IMR-90 (cell line): Measurements from ENCODE around the gene GTPBP6. TPM values are rescaled to one million over a fixed set of nuclear protein-coding genes. Genes with fewer than 3 reads are reported as not detected.

Experiments used
- FOS ChIP-seq: fragments of 150-350 bp; IDR thresholded peaks from 2 replicates; pipeline ENCODE4 v1.6.1; 2016; ENCODE audit warnings: low read depth, low read length
- SMC3 ChIP-seq: fragments of 150-350 bp; IDR thresholded peaks from 2 replicates; pipeline ENCODE4 v1.6.1; 2016; ENCODE audit warnings: low read depth, mild to moderate bottlenecking, antibody characterized with exemption, low read length, moderate library complexity
- polyA plus RNA-seq, 3 experiments: library from polyadenylated mRNA; depleted of rRNA; stranded (reverse); fragments of >200 nt; gene quantifications; 2 replicates each; pipeline ENCODE4 v1.2.3, GENCODE V29; 2012; ENCODE audit warnings: low replicate concordance in 1 of 3
- total RNA-seq: library from RNA; depleted of rRNA; stranded (reverse); fragments of >200 nt; gene quantifications from 2 replicates; pipeline ENCODE4 v1.2.3, GENCODE V29; 2012
- TF ChIP-seq, protein P1 (sequence below): conservative IDR thresholded peaks from 2 replicates; pipeline ENCODE4 v1.5.1; 2012; ENCODE audit warnings: mild to moderate bottlenecking, low read depth, low read length, improper control_type of control experiment

Gene GTPBP6
- total and polyA plus RNA-seq, 2 of the 4 experiments (the other 2 are of a cell fraction): 24.0 to 31.6 TPM

DNA sequence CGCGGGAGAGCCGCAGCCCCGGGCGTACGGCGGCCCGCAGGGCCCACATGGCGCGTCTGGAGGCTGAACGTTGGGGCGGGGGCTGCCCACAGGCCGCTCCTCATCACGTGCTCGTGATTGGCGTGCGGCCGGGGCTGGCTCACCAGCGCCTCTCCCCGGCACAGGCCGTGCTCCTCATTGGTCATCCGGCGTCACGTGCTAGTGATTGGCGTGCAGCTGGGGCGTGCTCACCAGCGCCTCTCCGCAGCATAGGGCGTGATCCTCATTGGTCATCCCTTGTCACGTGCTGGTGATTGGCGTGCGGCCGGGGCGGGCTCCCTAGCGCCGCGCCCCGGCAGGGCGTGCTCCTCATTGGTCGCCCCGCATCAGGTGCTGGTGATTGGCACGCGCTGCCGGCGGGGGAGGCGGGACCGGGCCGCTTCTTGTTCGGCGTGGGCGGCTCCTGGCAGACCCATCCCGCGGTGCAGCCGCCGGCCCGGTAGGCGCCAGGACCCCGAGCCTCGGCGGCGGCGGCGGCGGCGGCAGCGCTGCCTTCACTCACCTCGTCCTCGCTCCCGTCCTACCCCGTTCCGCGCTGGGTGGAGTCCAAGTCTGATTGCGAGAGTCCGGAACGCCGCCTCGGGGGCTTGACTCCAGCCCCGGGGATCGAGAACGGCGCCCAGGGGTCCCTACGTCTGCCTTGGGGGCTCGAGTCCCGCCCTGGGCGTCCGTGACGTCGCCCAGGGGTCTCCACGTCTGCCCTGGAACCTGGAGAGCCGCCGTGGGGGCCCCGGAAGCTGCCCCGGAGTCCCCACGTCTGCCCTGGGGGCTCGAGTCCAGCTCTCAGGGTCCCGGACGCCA, at the start of gene GTPBP6 (continued):
- TF ChIP-seq, protein P1, sequence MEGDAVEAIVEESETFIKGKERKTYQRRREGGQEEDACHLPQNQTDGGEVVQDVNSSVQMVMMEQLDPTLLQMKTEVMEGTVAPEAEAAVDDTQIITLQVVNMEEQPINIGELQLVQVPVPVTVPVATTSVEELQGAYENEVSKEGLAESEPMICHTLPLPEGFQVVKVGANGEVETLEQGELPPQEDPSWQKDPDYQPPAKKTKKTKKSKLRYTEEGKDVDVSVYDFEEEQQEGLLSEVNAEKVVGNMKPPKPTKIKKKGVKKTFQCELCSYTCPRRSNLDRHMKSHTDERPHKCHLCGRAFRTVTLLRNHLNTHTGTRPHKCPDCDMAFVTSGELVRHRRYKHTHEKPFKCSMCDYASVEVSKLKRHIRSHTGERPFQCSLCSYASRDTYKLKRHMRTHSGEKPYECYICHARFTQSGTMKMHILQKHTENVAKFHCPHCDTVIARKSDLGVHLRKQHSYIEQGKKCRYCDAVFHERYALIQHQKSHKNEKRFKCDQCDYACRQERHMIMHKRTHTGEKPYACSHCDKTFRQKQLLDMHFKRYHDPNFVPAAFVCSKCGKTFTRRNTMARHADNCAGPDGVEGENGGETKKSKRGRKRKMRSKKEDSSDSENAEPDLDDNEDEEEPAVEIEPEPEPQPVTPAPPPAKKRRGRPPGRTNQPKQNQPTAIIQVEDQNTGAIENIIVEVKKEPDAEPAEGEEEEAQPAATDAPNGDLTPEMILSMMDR: peak; percentile 47
- TF ChIP-seq FOS: peak; percentile 96
- TF ChIP-seq SMC3: no peak
